ENCODE data around the gene PARP12.

The PARP12 gene

GRCh38 chr7:140016540-140016939 lies 46.2 kb downstream of the PARP12 start:
- Histone ChIP-seq H3F3A (ENCODE audit: control insufficient read depth, insufficient read depth) (no peaks in the 10 kb centered on the region), H3K9me3 (ENCODE audit: control insufficient read depth, insufficient read depth, low read length) (no peaks in the 10 kb centered on the region), H3K4me3 (ENCODE audit: low read length) (no peak overlapping the region), H3K4me1 (ENCODE audit: control insufficient read depth, low read length) (no peaks in the 10 kb centered on the region), H3K9me2 (replicated peaks; ENCODE audit: control insufficient read depth, low read length) (no peaks in the 10 kb centered on the region), H3K27me3 (ENCODE audit: control insufficient read depth, low read length) (peaks cover 19% of the 10 kb centered on the region), H4K20me1 (ENCODE audit: control insufficient read depth, insufficient read depth, low read depth, low read length) (no peaks in the 10 kb centered on the region), H3K36me3 (ENCODE audit: control insufficient read depth, low read length) (no peaks in the 10 kb centered on the region), H3K27ac (ENCODE audit: low read depth, low read length) (no peak overlapping the region), H3K79me2 (ENCODE audit: control insufficient read depth, low read length) (no peaks in the 10 kb centered on the region), H3K4me2 (ENCODE audit: low read length) (no peak overlapping the region)
- no peak for TF ChIP-seq CTCF (IDR thresholded peaks at IDR 0.05; ENCODE audit: low read depth, low read length, poor library complexity, severe bottlenecking)
- no peak for TF ChIP-seq EZH2phosphoT487 (IDR thresholded peaks at IDR 0.05; ENCODE audit: borderline replicate concordance, low read length)

- Histone ChIP-seq H3K27me3 (ENCODE audit: control insufficient read depth, low read length) (peaks cover 22% of the 10 kb centered on the region), H3K4me3 (ENCODE audit: low read length) (no peak overlapping the region), H3K36me3 (ENCODE audit: control insufficient read depth, low read length) (no peaks in the 10 kb centered on the region), H3K27ac (ENCODE audit: low read depth, low read length) (no peak overlapping the region), H3F3A (ENCODE audit: control insufficient read depth, insufficient read depth) (no peaks in the 10 kb centered on the region), H3K4me2 (ENCODE audit: low read length) (no peak overlapping the region), H4K20me1 (ENCODE audit: control insufficient read depth, insufficient read depth, low read depth, low read length) (no peaks in the 10 kb centered on the region), H3K9me3 (ENCODE audit: control insufficient read depth, insufficient read depth, low read length) (no peaks in the 10 kb centered on the region), H3K9me2 (replicated peaks; ENCODE audit: control insufficient read depth, low read length) (no peaks in the 10 kb centered on the region), H3K79me2 (ENCODE audit: control insufficient read depth, low read length) (no peaks in the 10 kb centered on the region), H3K4me1 (ENCODE audit: control insufficient read depth, low read length) (no peaks in the 10 kb centered on the region)
- no peak for TF ChIP-seq CTCF (IDR thresholded peaks at IDR 0.05; ENCODE audit: low read depth, low read length, poor library complexity, severe bottlenecking)
Observed at GRCh38 chr7:140015471-140015970, 47.2 kb downstream of the PARP12 start.

- Histone ChIP-seq H3K27me3 (ENCODE audit: control insufficient read depth, low read length) (peaks cover 20% of the 10 kb centered on the region), H3F3A (ENCODE audit: control insufficient read depth, insufficient read depth) (no peaks in the 10 kb centered on the region), H3K36me3 (ENCODE audit: control insufficient read depth, low read length) (no peaks in the 10 kb centered on the region), H3K9me2 (replicated peaks; ENCODE audit: control insufficient read depth, low read length) (no peaks in the 10 kb centered on the region), H3K4me1 (ENCODE audit: control insufficient read depth, low read length) (no peaks in the 10 kb centered on the region), H3K27ac (ENCODE audit: low read depth, low read length) (no peak overlapping the region), H3K4me3 (ENCODE audit: low read length) (no peak overlapping the region), H4K20me1 (ENCODE audit: control insufficient read depth, insufficient read depth, low read depth, low read length) (no peaks in the 10 kb centered on the region), H3K9me3 (ENCODE audit: control insufficient read depth, insufficient read depth, low read length) (no peaks in the 10 kb centered on the region), H3K79me2 (ENCODE audit: control insufficient read depth, low read length) (no peaks in the 10 kb centered on the region), H3K4me2 (ENCODE audit: low read length) (no peak overlapping the region)
- TF ChIP-seq EZH2phosphoT487 (IDR thresholded peaks at IDR 0.05; ENCODE audit: borderline replicate concordance, low read length), result no peak
- TF ChIP-seq CTCF (IDR thresholded peaks at IDR 0.05; ENCODE audit: low read depth, low read length, poor library complexity, severe bottlenecking), result no peak
Observed at GRCh38 chr7:140014123-140014522, 48.6 kb downstream of the PARP12 start.

Measured in DOHH2 (cell line).